ENCODE results near the gene CREBBP.

CREBBP gene

DNA sequence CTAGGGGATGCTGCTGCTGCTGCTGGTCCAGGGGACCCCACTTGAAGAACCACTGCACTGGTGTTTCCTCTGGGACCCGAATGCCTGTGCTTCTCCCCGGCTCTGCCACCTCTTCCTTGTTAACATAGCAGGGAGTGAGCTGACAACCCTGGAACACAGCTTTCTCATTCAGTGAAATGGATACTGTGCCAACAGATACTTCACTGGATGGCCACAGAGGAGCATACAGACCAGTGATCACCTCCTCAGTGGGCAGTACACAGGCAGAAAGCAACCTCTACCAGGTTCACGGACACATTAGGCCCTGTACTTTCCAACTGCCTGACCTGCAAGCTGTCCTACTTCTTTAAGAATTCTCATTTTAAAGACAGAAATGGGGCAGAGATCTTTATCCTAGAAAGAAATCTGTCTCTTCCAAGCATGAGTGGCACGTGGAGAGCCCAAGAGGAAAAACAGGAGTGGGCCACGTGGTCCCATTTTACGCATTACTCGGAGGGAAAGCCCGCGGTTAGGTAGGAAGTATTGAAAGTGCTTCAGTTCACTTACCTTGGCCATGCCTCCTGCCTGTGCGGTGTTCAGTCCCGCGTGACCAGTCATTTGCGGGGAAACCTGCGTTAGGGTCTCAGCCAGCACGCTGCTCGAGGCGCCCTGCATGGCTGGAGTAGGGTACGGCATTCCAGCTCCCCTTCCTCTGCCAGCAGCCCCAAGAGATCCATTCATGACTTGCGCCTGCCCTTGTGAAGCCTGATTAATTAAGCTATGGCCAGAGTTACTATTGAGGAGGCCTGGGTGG, 30.6 kb downstream of the CREBBP start:
- TF ChIP-seq CTCF (IDR thresholded peaks at IDR 0.05; ENCODE audit: borderline replicate concordance, control extremely low read depth, extremely low read depth, insufficient read depth, missing control alignments), result no peak
- in situ Hi-C loops (cut with MboI; ENCODE audit: low sequenced_read_pairs, unreplicated experiment), result no loop called here

DNA sequence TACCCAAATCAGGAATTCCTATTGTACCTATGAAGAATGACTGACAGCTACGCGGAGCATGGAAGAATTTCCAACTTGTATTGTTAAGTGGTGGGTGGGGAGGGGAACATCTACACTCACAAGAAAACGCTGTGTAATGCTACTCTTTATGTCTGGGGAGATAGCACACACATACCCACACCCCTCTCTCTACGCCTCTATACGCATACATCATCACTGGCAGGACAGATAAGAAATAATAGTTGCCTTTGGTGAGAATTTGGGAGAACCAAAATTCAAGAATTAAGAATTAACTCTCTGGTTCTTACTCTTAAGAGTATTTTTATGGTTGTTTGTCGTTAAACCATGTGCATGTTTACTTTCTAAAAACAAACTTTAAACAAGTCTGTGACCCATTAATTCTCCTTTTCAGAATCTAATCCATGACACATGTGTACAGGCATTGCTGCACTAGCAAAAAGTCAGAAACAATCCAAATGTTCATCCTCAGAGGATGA, 33.9 kb downstream of the CREBBP start:
- TF ChIP-seq CTCF (IDR thresholded peaks at IDR 0.05; ENCODE audit: borderline replicate concordance, control extremely low read depth, extremely low read depth, insufficient read depth, missing control alignments), result no peak
- in situ Hi-C loops (cut with MboI; ENCODE audit: low sequenced_read_pairs, unreplicated experiment), result no loop called here
- no peak for DNase-seq (ENCODE audit: low spot score)

More for the DNA sequence above, 30.6 kb downstream of the CREBBP start:
- no peak for DNase-seq (ENCODE audit: low spot score)

DNA sequence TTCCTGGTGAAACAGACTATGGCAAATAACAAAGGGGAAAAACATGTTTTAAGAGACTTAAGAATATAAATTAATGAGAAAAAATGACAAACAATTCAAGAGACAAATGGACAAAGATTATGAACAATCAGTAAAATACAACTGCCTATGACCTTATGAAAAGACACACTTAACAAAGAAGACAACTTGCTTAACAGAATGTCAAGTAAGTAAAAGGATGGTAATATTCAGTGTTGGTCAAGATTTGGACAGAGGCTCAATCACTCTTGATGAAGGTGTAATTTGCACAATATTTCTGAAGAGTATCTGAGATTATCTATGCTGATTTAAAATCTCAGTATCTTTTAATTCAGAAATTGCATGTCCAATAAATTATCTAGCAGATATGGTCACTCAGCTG, 34.4 kb downstream of the CREBBP start:
- in situ Hi-C loops (cut with MboI; ENCODE audit: low sequenced_read_pairs, unreplicated experiment), result no loop called here
- DNase-seq (ENCODE audit: low spot score), result no peak
- TF ChIP-seq CTCF (IDR thresholded peaks at IDR 0.05; ENCODE audit: borderline replicate concordance, control extremely low read depth, extremely low read depth, insufficient read depth, missing control alignments), result no peak

DNA sequence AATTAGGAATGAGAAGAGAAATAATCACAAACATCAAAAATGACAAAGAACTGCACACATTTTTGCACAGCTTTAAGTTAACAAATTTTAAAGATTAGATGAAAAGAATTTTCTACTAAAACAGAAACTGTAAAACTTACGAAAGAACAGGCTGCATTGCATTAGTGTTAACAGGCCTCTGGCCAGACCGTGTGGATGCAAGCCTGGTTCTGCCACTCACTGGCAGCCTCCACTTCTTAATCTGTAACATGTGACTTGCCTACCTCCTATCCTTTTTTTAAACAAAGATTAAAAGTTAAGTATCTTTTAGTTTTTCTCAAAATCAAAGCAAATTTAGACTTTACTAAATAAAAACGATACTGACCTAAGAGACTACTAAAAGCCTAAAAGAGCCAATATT, 37.5 kb downstream of the CREBBP start:
- in situ Hi-C loops (cut with MboI; ENCODE audit: low sequenced_read_pairs, unreplicated experiment), result no loop called here
- TF ChIP-seq CTCF (IDR thresholded peaks at IDR 0.05; ENCODE audit: borderline replicate concordance, control extremely low read depth, extremely low read depth, insufficient read depth, missing control alignments), result no peak
- DNase-seq (ENCODE audit: low spot score), result no peak

DNA sequence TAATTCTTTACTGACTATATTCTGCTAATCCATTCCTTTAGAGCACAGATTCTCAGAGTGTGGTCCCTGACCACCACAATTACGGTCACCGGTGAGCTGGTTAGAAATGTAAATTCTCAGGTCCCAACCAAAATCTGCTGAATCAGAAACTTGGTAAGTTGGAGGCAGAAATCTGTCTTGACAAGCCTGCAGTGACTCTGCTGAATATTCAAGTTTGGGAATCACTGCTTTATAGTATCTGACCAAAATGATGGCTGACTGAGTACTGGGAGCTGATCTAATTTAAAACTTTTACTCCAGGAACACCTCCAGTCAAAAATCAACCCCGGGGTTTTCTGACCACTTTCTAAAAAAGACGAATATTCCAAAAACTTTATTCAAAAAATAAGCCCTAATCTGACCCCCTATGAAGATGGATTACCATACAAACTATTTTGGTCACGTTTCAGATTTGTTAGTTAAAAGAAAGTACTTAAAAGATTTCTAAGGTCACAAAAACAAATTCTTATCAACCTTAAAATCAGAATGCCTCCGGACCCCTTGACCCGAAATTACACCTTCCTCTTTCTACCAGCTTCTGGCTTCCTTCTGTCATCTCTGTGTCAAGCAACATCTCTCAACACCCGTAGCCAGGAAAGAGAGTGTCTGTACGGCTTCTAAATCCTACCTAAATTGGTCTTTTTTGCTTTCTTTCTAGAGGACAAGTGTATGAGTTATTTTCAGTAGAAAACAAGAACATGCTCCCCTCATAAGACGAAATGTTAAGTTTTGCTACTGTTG, 38.6 kb downstream of the CREBBP start:
- DNase-seq (ENCODE audit: low spot score), result no peak
- in situ Hi-C loops (cut with MboI; ENCODE audit: low sequenced_read_pairs, unreplicated experiment), result no loop called here
- TF ChIP-seq CTCF (IDR thresholded peaks at IDR 0.05; ENCODE audit: borderline replicate concordance, control extremely low read depth, extremely low read depth, insufficient read depth, missing control alignments), result no peak

DNA sequence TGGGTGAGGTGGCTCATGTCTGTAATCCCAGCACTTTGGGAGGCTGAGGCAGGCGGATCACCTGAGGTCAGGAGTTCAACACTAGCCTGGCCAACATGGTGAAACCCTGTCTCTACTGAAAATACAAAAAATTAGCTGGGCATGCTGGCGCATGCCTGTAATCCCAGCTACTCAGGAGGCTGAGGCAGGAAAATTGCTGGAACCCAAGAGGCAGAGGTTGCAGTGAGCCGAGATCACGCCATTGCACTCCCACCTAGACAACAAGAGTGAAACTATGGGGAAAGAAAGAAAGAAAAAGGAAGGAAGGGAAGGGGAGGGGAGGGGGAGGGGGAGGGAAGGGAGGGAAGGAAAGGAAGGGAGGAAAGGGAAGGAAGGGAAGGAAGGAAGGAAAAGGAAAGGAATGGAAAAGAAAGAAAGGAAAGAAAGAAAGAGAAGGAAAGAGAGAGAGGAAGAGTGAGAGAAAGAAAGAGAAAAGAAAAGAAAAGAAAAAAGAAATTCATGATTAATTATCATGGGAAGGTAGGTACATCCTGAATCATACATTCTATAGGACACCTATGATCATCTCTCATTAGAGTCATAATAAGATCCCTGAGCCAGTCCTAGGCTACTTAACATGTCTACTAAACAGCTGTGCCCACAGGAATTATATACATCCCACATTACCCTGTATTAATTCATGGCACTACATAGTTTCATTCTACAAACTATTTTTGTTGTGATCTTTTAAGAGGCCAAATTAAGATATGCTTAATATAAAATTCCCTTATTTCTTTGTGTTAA, 40.9 kb downstream of the CREBBP start:
- no peak for TF ChIP-seq CTCF (IDR thresholded peaks at IDR 0.05; ENCODE audit: borderline replicate concordance, control extremely low read depth, extremely low read depth, insufficient read depth, missing control alignments)
- in situ Hi-C loops (cut with MboI; ENCODE audit: low sequenced_read_pairs, unreplicated experiment), result no loop called here
- DNase-seq (ENCODE audit: low spot score), result no peak

All from GM13976 (cell line).